ENCODE data around the gene KDM4F.

KDM4F gene

GRCh38 chr11:95086836-95087570 lies 37.8 kb downstream of the KDM4F start:
- TF ChIP-seq, protein P1, sequence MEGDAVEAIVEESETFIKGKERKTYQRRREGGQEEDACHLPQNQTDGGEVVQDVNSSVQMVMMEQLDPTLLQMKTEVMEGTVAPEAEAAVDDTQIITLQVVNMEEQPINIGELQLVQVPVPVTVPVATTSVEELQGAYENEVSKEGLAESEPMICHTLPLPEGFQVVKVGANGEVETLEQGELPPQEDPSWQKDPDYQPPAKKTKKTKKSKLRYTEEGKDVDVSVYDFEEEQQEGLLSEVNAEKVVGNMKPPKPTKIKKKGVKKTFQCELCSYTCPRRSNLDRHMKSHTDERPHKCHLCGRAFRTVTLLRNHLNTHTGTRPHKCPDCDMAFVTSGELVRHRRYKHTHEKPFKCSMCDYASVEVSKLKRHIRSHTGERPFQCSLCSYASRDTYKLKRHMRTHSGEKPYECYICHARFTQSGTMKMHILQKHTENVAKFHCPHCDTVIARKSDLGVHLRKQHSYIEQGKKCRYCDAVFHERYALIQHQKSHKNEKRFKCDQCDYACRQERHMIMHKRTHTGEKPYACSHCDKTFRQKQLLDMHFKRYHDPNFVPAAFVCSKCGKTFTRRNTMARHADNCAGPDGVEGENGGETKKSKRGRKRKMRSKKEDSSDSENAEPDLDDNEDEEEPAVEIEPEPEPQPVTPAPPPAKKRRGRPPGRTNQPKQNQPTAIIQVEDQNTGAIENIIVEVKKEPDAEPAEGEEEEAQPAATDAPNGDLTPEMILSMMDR (IDR thresholded peaks at IDR 0.05; ENCODE audit: control extremely low read depth, extremely low read depth, low read depth, missing control alignments) = no peak
- no peak for DNase-seq (ENCODE audit: extremely low spot score)
- ChIA-PET CTCF (interaction anchor here (11.8 to 13.5 kb wide), 2 partner anchors 11 to 18 kb away, joined by 139 to 306 read pairs; partner anchors contain the start of gene SRSF8), POLR2A (no interaction called here)

- CTCF ChIA-PET = interaction anchor here (1.5 to 13.5 kb wide), 5 partner anchors 9 to 64 kb away, joined by 3 to 306 read pairs (median 8); partner anchors contain the start of gene SRSF8
- TF ChIP-seq, protein P1 (IDR thresholded peaks at IDR 0.05; ENCODE audit: control extremely low read depth, extremely low read depth, low read depth, missing control alignments) = no peak
- POLR2A ChIA-PET = interaction anchor here (1.7 kb wide), 1 partner anchor 22 kb away, joined by 7 read pairs; the partner anchor contains the start of gene SRSF8
- DNase-seq (ENCODE audit: extremely low spot score) = peak; percentile 35
Measured at GRCh38 chr11:95088946-95089619, 39.9 kb downstream of the KDM4F start.

GRCh38 chr11:95089620-95090542 lies 40.7 kb downstream of the KDM4F start, which contains the start of gene ENDOD1:
TSS of gene ENDOD1 (plus strand) at chr11:95089846. CDS start at chr11:95089928, 82 bp downstream.
- ChIA-PET CTCF (interaction anchor here (0.7 to 13.5 kb wide), 12 partner anchors 8 to 616 kb away, joined by 3 to 306 read pairs (median 5); partner anchors contain the start of gene SRSF8), POLR2A (interaction anchor here (0.5 to 1.7 kb wide), 2 partner anchors 23 to 73 kb away, joined by 3 to 7 read pairs; partner anchors contain the start of gene SRSF8)

GRCh38 chr11:95091663-95092180 lies 42.5 kb downstream of the KDM4F start:
- TF ChIP-seq, protein P1 (IDR thresholded peaks at IDR 0.05; ENCODE audit: control extremely low read depth, extremely low read depth, low read depth, missing control alignments) = no peak
- ChIA-PET POLR2A (no interaction called here), CTCF (interaction anchor here (1.1 to 13.5 kb wide), 8 partner anchors 11 to 614 kb away, joined by 3 to 306 read pairs (median 5); partner anchors contain the start of gene SRSF8)
- DNase-seq (ENCODE audit: extremely low spot score) = no peak

More at GRCh38 chr11:95089620-95090542, 40.7 kb downstream of the KDM4F start, which contains the start of gene ENDOD1:
- DNase-seq (ENCODE audit: extremely low spot score) = peak; percentile 91
- TF ChIP-seq, protein P1 (IDR thresholded peaks at IDR 0.05; ENCODE audit: control extremely low read depth, extremely low read depth, low read depth, missing control alignments) = no peak

DNA sequence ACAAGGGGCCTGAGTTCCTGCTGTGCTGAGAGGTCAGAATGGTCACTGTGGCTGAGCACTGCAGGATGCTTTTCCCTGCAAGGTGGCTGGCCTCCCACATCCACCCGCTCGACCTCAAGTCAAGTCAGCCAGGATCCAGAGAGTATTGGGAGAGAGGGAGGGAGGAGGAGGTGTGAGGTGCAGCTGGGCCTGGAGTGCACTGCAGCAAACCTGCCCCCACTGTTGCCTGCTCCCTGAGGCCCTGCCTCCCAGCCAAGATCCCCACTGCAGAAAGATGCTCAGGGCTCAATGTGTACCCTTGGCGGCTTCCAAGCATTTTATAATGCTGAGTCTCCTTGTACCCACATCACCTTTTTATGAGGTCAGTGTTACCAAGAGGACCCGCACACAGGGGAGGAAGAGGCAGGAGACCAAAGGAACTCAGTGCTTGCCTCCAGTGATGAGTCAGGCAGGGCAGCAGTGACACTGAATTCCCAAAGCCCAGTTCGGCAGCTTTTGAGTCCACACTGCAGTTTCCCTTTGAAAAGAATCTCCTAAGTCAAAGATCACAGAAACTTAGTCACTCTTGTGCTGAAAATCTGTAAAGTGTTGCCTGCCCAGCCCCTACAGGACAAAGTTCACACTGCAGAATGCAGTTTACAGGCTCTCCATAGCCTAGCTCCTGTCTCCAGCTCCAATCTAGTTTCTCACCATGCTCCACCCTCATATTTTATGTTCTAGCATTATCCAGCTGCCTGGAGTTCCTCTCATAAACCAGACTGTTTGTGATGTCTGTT lies 43.5 kb downstream of the KDM4F start:
- CTCF ChIA-PET = interaction anchor here (0.8 to 13.5 kb wide), 18 partner anchors 10 to 669 kb away, joined by 3 to 306 read pairs (median 4); partner anchors contain the start of gene SRSF8
- peak; percentile 33 for DNase-seq (ENCODE audit: extremely low spot score)
- TF ChIP-seq, protein P1 (IDR thresholded peaks at IDR 0.05; ENCODE audit: control extremely low read depth, extremely low read depth, low read depth, missing control alignments) = peak; percentile 38
- POLR2A ChIA-PET = interaction anchor here (1.9 kb wide), 1 partner anchor 24 kb away, joined by 4 read pairs; no protein-coding TSS in a partner anchor

Measured in GM10248 (cell line).